HepG2 (cell line): ENCODE measurements around the gene ARFGEF2. TPM values are rescaled to one million over a fixed set of nuclear protein-coding genes. Genes with fewer than 3 reads are reported as not detected.
A peak's percentile ranks its signal among the peaks of the same experiment; 100 is the strongest.

Experiments used
- ATAC-seq: fragments of 200-7000 bp; cut with Tn5 transposase; 3 replicates; pipeline ENCODE4 v1.9.1; 2020; ENCODE audit warnings: mild to moderate bottlenecking, moderate library complexity
- BruUV-seq: library from RNA; stranded (reverse); fragments of 400-500 nt; replicated peaks from 2 replicates; lab custom pipeline; 2021; lab: Mats Ljungman, UMichigan
- CTCF ChIA-PET: fragments of 300-600 bp; formaldehyde crosslinking; extraction: SDS; loops from one replicate; lab custom pipeline; 2021; ENCODE audit warnings: low total read pairs, inconsistent platforms, low intra/inter-chr PET ratio; lab: Yijun Ruan, JAX
- POLR2A ChIA-PET: fragments of 350-600 bp; sonication (Branson Sonifier 250); formaldehyde crosslinking; loops from one replicate; lab custom pipeline; 2020; ENCODE audit warnings: antibody characterized with exemption, inconsistent platforms; lab: Yijun Ruan, JAX
- DNase-seq: peaks from one replicate; pipeline ENCODE4 v3.0.0-alpha.2; 2015; ENCODE audit warnings: low spot score
- FAIRE-seq: peaks from 3 replicates; lab custom pipeline; 2011; peaks lifted over from hg19 to GRCh38; lab: Jason Lieb, UNC
- H2AFZ ChIP-seq: one replicate; pipeline ENCODE4 v1.6.1; 2011; ENCODE audit warnings: low read length, inconsistent platforms
- H3K27ac ChIP-seq: fragments of 300-600 bp; 3 replicates; pipeline ENCODE4 v1.8.0; 2011; ENCODE audit warnings: mixed run types, mild to moderate bottlenecking, mixed read lengths, low read length, inconsistent platforms; ENCODE audit not compliant: insufficient read depth; ENCODE audit errors: extremely low read length
- H3K27me3 ChIP-seq, 2 experiments: fragments of 200-600 bp in 1 of 2; 2 replicates in 1 of 2; 3 replicates in 1 of 2; pipeline versions ENCODE4 v1.6.0 to v1.8.0; 2011; ENCODE audit warnings: low read length in 2 of 2, mild to moderate bottlenecking in 2 of 2, moderate library complexity in 2 of 2, inconsistent platforms in 1 of 2; ENCODE audit not compliant: insufficient read depth in 2 of 2, control insufficient read depth in 1 of 2
- H3K36me3 ChIP-seq, 2 experiments: fragments of 200-600 bp in 1 of 2; replicated peaks in 1 of 2; 2 replicates in 1 of 2; 3 replicates in 1 of 2; pipeline versions ENCODE4 v1.5.1 to v1.8.0; 2011; ENCODE audit warnings: low read length in 2 of 2, inconsistent platforms in 1 of 2; ENCODE audit not compliant: insufficient read depth in 2 of 2, control insufficient read depth in 1 of 2
- H3K4me1 ChIP-seq: 2 replicates; pipeline ENCODE4 v1.5.1; 2012; ENCODE audit warnings: low read length, inconsistent platforms; ENCODE audit not compliant: insufficient read depth
- H3K4me2 ChIP-seq: 2 replicates; pipeline ENCODE4 v1.6.0; 2011; ENCODE audit warnings: low read depth, low read length, inconsistent platforms
- H3K4me3 ChIP-seq, 3 experiments: fragments of 200-600 bp in 1 of 3; sonication (generic), shearing (Covaris generic) in 1 of 3; replicated peaks in 1 of 3; 2 replicates each; pipeline ENCODE4 v1.5.1; 2011 to 2016; ENCODE audit warnings: low read length in 3 of 3, inconsistent platforms in 2 of 3, low read depth in 2 of 3, mild to moderate bottlenecking in 2 of 3, control low read depth in 1 of 3, mixed read lengths in 1 of 3; ENCODE audit not compliant: insufficient read depth in 1 of 3
- H3K79me2 ChIP-seq: one replicate; pipeline ENCODE4 v1.6.1; 2011; ENCODE audit warnings: low read length, inconsistent platforms; ENCODE audit not compliant: insufficient read depth
- H3K9ac ChIP-seq: 2 replicates; pipeline ENCODE4 v1.6.0; 2011; ENCODE audit warnings: mild to moderate bottlenecking, low read depth, low read length, inconsistent platforms; ENCODE audit not compliant: insufficient read depth
- H3K9me3 ChIP-seq: 2 replicates; pipeline ENCODE4 v1.5.1; 2012; ENCODE audit warnings: mild to moderate bottlenecking, low read length
- H4K20me1 ChIP-seq: 2 replicates; pipeline ENCODE4 v1.6.0; 2011; ENCODE audit warnings: inconsistent platforms, mild to moderate bottlenecking, low read length, moderate library complexity; ENCODE audit not compliant: insufficient read depth
- PHB2 ChIP-seq: fragments of 450-650 bp; IDR thresholded peaks from 2 replicates; pipeline ENCODE4 v1.6.1; 2018; ENCODE audit not compliant: partially characterized antibody
- ZNF329 ChIP-seq: sonication (generic); formaldehyde crosslinking; IDR thresholded peaks from 2 replicates; pipeline ENCODE4 v1.9.0; 2021; ENCODE audit warnings: low read depth, mild to moderate bottlenecking, missing genetic modification reagents
- ZNF720 ChIP-seq: sonication (generic); formaldehyde crosslinking; IDR thresholded peaks from 2 replicates; pipeline ENCODE4 v1.4.0; 2020; ENCODE audit warnings: missing genetic modification reagents
- ZNF800 ChIP-seq: sonication (generic); formaldehyde crosslinking; IDR thresholded peaks from 2 replicates; pipeline ENCODE4 v1.4.0; 2020; ENCODE audit warnings: missing genetic modification reagents
- ZNF850 ChIP-seq: sonication (generic); formaldehyde crosslinking; conservative IDR thresholded peaks from 2 replicates; pipeline ENCODE4 v1.9.0; 2021; ENCODE audit warnings: mild to moderate bottlenecking, missing genetic modification reagents
- WGBS: methylation state at CpG from one replicate; pipeline ENCODE4 v1.1.6; 2017; ENCODE audit warnings: low lambda C conversion rate; 5-methylcytosine and 5-hydroxymethylcytosine counted together
- in situ Hi-C: cut with HindIII; loops from 2 replicates; pipeline ENCODE4 v1.10.0; 2017; ENCODE audit warnings: low pct_unique_long_range_greater_than_20kb; ENCODE audit not compliant: extremely low pct_ligation_motif_present
- intact Hi-C: fragments of 100-400 bp; cut with micrococcal nuclease; formaldehyde crosslinking; loops from one replicate; pipeline ENCODE4 v1.10.0; 2022; ENCODE audit not compliant: unreplicated experiment
- polyA plus RNA-seq, 8 experiments: library from polyadenylated mRNA; depleted of rRNA in 3 of 8; stranded (reverse) in 7 of 8; unstranded in 1 of 8; fragments of >200 nt; fragmentation: Illumina TruSeq in 4 of 8; extraction: Trizol in 4 of 8; gene quantifications; 2 replicates each; pipeline versions ENCODE4 v1.2.1 to v1.2.3, GENCODE V29; 2011 to 2016; ENCODE audit warnings: low read depth in 4 of 8, missing spikeins in 1 of 8, mixed read lengths in 1 of 8; ENCODE audit not compliant: insufficient read depth in 1 of 8
- total RNA-seq, 5 experiments: library from RNA; depleted of rRNA; stranded (reverse); fragments of >200 nt; fragmentation: Illumina TruSeq; extraction: Trizol; gene quantifications; 2 replicates each; pipeline ENCODE4 v1.2.3, GENCODE V29; 2016; ENCODE audit warnings: low read depth in 1 of 5

The ARFGEF2 gene
- total and polyA plus RNA-seq, 2 of the 13 experiments (the other 11 are each of a cell fraction or from before 2014, with no cell fraction given), result 44.0 to 60.8 TPM

- no peak for TF ChIP-seq ZNF800 (CRISPR knock-in tag)
- TF ChIP-seq, all 625 proteins: peak for 0
These were observed 23.3 kb upstream of the ARFGEF2 start (continued) for GRCh38 chr20:48898210-48898609.

GRCh38 chr20:48898896-48899530 is 22.5 kb upstream of the ARFGEF2 start:
- CTCF ChIA-PET, result no interaction called here
- intact Hi-C loops (no loop called here), in situ Hi-C loops (no loop called here)
- Histone ChIP-seq H3K27me3 (peaks cover 4 to 26% of the 10 kb centered on the region in 2 experiments; a peak in 3 of 5 replicates), H2AFZ (no peak overlapping the region), H3K4me3 (no peak overlapping the region), H3K4me1 (no peaks in the 10 kb centered on the region), H3K9ac (no peak overlapping the region), H3K27ac (no peak overlapping the region), H3K9me3 (no peaks in the 10 kb centered on the region), H4K20me1 (no peaks in the 10 kb centered on the region), H3K36me3 (no peaks in the 10 kb centered on the region), H3K79me2 (no peaks in the 10 kb centered on the region), H3K4me2 (no peak overlapping the region)
- BruUV-seq, result no TSS peak
- 0 out of 3 replicates have a peak, but pooled peaks have one; percentile 21 for ATAC-seq
- no peak for FAIRE-seq
- POLR2A ChIA-PET, result no interaction called here
- WGBS, result 14% methylated on average over 5 of the region's 5 CpGs
- DNase-seq, result no peak
- TF ChIP-seq ZNF720, result no peak
- TF ChIP-seq ZNF850, result no peak

GRCh38 chr20:48899881-48900280 is 21.6 kb upstream of the ARFGEF2 start:
- in situ Hi-C loops, result no loop called here
- CTCF ChIA-PET, result no interaction called here

More at GRCh38 chr20:48899881-48900280, 21.6 kb upstream of the ARFGEF2 start:
- H3K27me3 ChIP-seq, result peaks cover 4 to 28% of the 10 kb centered on the region in 2 experiments; a peak in 3 of 5 replicates
- no peaks in the 10 kb centered on the region for H3K4me1 ChIP-seq
- BruUV-seq, result no TSS peak
- no peak overlapping the region for H3K9ac ChIP-seq
- H3K4me3 ChIP-seq, result no peak overlapping the region
- no peak for TF ChIP-seq PHB2
- peak; percentile 90 for TF ChIP-seq ZNF329
- no peak overlapping the region for H3K27ac ChIP-seq
- H3K79me2 ChIP-seq, result no peaks in the 10 kb centered on the region
- FAIRE-seq (no peak), DNase-seq (no peak), ATAC-seq (no peak)
- intact Hi-C loops, result no loop called here
- H3K9me3 ChIP-seq, result no peaks in the 10 kb centered on the region
- no peak overlapping the region for H2AFZ ChIP-seq
- no peak overlapping the region for H3K4me2 ChIP-seq
- H3K36me3 ChIP-seq, result no peaks in the 10 kb centered on the region
- POLR2A ChIA-PET, result no interaction called here
- H4K20me1 ChIP-seq, result no peaks in the 10 kb centered on the region
